Measurements from ENCODE around the gene MAFF.

MAFF gene

DNA sequence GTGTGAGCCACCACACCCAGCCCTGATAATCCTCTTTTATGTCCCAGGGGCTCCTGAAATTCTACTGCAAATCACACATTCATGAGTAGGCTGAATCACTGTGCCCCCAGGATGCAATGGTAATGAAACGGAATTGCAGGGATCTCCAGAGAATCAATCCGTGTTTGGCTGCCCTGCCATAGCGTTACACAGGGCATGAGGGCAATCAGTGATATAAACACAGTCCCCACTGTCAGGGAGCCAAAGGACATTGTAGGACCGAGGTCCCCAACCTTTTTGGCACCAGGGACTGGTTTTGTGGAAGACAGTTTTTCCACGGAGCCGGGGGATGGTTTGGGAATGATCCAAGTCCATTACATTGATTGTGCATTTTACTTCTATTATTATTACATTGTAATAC, 11.2 kb upstream of the MAFF start:
- Histone ChIP-seq H3K27me3 (ENCODE audit: low read depth, low read length) (peaks cover 3% of the 10 kb centered on the region), H2AFZ (ENCODE audit: low read depth, low read length) (no peak overlapping the region), H3K79me2 (ENCODE audit: low read length) (no peaks in the 10 kb centered on the region), H3K36me3 (replicated peaks; ENCODE audit: low read depth, low read length) (no peaks in the 10 kb centered on the region), H3K9me3 (ENCODE audit: insufficient read depth, low read length) (no peaks in the 10 kb centered on the region), H3K4me3 (ENCODE audit: low read length) (no peak overlapping the region), H3K4me2 (ENCODE audit: low read length) (no peak overlapping the region), H4K20me1 (ENCODE audit: insufficient read depth, low read length) (no peaks in the 10 kb centered on the region), H3K27ac (ENCODE audit: low read length) (no peak overlapping the region), H3K9ac (ENCODE audit: low read length) (no peak overlapping the region), H3K4me1 (ENCODE audit: low read length) (peaks cover 3% of the 10 kb centered on the region; the same call in 1 of the 2 replicates)
- TF ChIP-seq EZH2phosphoT487 (IDR thresholded peaks at IDR 0.05; ENCODE audit: low read depth): no peak
- TF ChIP-seq, protein P1, sequence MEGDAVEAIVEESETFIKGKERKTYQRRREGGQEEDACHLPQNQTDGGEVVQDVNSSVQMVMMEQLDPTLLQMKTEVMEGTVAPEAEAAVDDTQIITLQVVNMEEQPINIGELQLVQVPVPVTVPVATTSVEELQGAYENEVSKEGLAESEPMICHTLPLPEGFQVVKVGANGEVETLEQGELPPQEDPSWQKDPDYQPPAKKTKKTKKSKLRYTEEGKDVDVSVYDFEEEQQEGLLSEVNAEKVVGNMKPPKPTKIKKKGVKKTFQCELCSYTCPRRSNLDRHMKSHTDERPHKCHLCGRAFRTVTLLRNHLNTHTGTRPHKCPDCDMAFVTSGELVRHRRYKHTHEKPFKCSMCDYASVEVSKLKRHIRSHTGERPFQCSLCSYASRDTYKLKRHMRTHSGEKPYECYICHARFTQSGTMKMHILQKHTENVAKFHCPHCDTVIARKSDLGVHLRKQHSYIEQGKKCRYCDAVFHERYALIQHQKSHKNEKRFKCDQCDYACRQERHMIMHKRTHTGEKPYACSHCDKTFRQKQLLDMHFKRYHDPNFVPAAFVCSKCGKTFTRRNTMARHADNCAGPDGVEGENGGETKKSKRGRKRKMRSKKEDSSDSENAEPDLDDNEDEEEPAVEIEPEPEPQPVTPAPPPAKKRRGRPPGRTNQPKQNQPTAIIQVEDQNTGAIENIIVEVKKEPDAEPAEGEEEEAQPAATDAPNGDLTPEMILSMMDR (IDR thresholded peaks at IDR 0.05; ENCODE audit: low read depth, low read length): no peak

DNA sequence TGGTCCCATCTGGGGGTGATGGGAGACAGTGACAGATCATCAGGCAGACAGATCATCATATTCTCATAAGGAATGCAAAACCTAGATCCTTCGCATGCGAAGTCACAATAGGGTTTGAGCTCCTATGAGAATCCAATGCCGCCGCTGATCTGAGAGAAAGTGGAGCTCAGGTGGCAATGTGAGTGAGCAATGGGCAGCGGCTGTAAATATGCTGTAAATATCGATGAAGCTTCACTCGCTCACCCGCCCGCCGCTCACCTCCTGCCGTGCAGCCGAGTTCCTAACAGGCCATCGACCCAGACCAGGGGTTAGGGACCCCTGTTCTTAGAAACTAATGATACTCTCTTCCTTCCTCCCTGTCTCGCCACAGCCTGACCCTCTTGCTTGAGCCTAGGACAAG, 10.7 kb upstream of the MAFF start:
- Histone ChIP-seq H3K27me3 (ENCODE audit: low read depth, low read length) (peaks cover 3% of the 10 kb centered on the region), H2AFZ (ENCODE audit: low read depth, low read length) (no peak overlapping the region), H3K79me2 (ENCODE audit: low read length) (no peaks in the 10 kb centered on the region), H3K4me1 (ENCODE audit: low read length) (peaks cover 3% of the 10 kb centered on the region; the same call in 1 of the 2 replicates), H3K36me3 (replicated peaks; ENCODE audit: low read depth, low read length) (no peaks in the 10 kb centered on the region), H3K4me2 (ENCODE audit: low read length) (no peak overlapping the region), H3K9me3 (ENCODE audit: insufficient read depth, low read length) (no peaks in the 10 kb centered on the region), H4K20me1 (ENCODE audit: insufficient read depth, low read length) (no peaks in the 10 kb centered on the region), H3K9ac (ENCODE audit: low read length) (no peak overlapping the region), H3K4me3 (ENCODE audit: low read length) (no peak overlapping the region), H3K27ac (ENCODE audit: low read length) (no peak overlapping the region)
- TF ChIP-seq, protein P1 (IDR thresholded peaks at IDR 0.05; ENCODE audit: low read depth, low read length): no peak
- TF ChIP-seq EZH2phosphoT487 (IDR thresholded peaks at IDR 0.05; ENCODE audit: low read depth): no peak

DNA sequence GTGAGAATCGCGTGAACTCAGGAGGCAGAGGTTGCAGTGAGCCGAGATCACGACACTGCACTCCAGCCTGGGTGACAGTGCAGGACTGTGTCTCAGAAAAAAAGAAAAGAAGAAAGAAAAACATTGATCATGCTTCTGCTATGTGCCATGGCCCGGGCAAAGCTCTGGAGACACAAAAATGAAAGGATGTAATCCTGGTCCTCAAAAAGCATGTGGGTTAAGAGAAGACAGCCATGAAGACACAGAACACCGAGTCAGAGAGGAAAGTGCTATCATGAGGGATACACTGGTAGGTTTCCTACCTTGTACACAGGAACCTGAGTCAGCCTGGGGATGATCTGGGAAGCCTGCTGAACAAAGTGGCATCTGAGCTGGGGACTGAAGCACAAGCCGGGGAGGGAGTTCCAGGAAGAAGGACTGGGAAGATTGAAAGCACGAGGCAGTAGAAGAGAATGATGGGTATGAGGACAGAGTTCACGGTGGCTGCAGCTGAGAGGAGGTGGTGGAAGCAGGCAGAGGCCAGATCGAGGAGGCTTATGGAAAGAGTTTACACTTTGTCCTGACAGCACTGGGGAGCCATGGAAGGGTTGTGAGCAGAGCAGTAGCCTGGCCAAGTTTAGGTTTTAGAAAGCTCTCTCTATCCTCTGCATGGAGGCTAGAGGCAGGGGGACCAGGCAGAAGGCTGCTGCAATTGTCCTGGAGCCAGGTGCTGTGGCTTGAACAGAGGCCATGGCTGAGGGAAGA, 9.9 kb upstream of the MAFF start:
- Histone ChIP-seq H3K4me2 (ENCODE audit: low read length) (no peak overlapping the region), H3K9ac (ENCODE audit: low read length) (no peak overlapping the region)

DNA sequence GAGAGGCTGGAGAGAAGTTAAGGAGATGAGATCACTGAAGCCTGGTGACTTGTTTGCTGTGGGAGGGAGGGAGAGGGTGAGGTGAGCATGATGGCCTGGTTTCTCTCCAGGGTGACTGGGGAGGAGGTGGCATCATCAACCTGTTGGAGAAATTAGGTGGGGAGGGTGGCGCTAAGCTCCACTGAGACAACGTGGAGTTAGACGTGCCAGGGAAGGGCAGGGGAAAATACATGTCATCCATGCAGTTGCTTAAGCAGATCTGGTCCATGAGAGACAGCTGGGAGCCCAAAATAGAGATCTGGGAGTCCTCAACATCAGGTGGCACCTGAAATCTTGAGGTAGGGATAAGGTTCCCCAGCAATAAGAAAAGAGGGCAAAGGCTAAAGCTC, 9.3 kb upstream of the MAFF start:
- Histone ChIP-seq H3K4me2 (ENCODE audit: low read length) (no peak overlapping the region), H2AFZ (ENCODE audit: low read depth, low read length) (no peak overlapping the region), H3K9ac (ENCODE audit: low read length) (no peak overlapping the region), H3K9me3 (ENCODE audit: insufficient read depth, low read length) (no peaks in the 10 kb centered on the region), H3K79me2 (ENCODE audit: low read length) (no peaks in the 10 kb centered on the region), H3K27ac (ENCODE audit: low read length) (no peak overlapping the region), H3K27me3 (ENCODE audit: low read depth, low read length) (peaks cover 3% of the 10 kb centered on the region; the same call in 1 of the 2 replicates), H4K20me1 (ENCODE audit: insufficient read depth, low read length) (no peaks in the 10 kb centered on the region), H3K4me1 (ENCODE audit: low read length) (peaks cover 3% of the 10 kb centered on the region; the same call in 1 of the 2 replicates), H3K4me3 (ENCODE audit: low read length) (no peak overlapping the region), H3K36me3 (replicated peaks; ENCODE audit: low read depth, low read length) (no peaks in the 10 kb centered on the region)
- TF ChIP-seq EZH2phosphoT487 (IDR thresholded peaks at IDR 0.05; ENCODE audit: low read depth): no peak
- TF ChIP-seq, protein P1 (IDR thresholded peaks at IDR 0.05; ENCODE audit: low read depth, low read length): no peak

More for the DNA sequence above, 9.9 kb upstream of the MAFF start:
- Histone ChIP-seq H3K9me3 (ENCODE audit: insufficient read depth, low read length) (no peaks in the 10 kb centered on the region), H2AFZ (ENCODE audit: low read depth, low read length) (peak overlapping the region; percentile 9; the same call in 1 of the 2 replicates), H3K4me1 (ENCODE audit: low read length) (peaks cover 3% of the 10 kb centered on the region; the same call in 1 of the 2 replicates), H3K27me3 (ENCODE audit: low read depth, low read length) (peaks cover 3% of the 10 kb centered on the region; the same call in 1 of the 2 replicates), H3K36me3 (replicated peaks; ENCODE audit: low read depth, low read length) (no peaks in the 10 kb centered on the region), H3K27ac (ENCODE audit: low read length) (no peak overlapping the region), H4K20me1 (ENCODE audit: insufficient read depth, low read length) (no peaks in the 10 kb centered on the region), H3K79me2 (ENCODE audit: low read length) (no peaks in the 10 kb centered on the region), H3K4me3 (ENCODE audit: low read length) (no peak overlapping the region)
- TF ChIP-seq EZH2phosphoT487 (IDR thresholded peaks at IDR 0.05; ENCODE audit: low read depth): no peak
- TF ChIP-seq, protein P1 (IDR thresholded peaks at IDR 0.05; ENCODE audit: low read depth, low read length): no peak

All from OCI-LY3 (cell line).